WTC11 (cell line): Measurements from ENCODE around the gene SCN4B. TPM values are rescaled to one million over a fixed set of nuclear protein-coding genes. Genes with fewer than 3 reads are reported as not detected.

Experiments
- ATAC-seq: fragments of 200-7000 bp; cut with Tn5 transposase; 2 replicates; pipeline ENCODE4 v1.10.0; 2021; ENCODE audit warnings: mild to moderate bottlenecking, moderate library complexity
- CTCF ChIA-PET: fragments of 300-600 bp; sonication (Branson Sonifier 250); formaldehyde crosslinking; loops from one replicate; lab custom pipeline; 2021; ENCODE audit warnings: antibody characterized with exemption; lab: Charles Lee
- POLR2A ChIA-PET: fragments of 350-600 bp; sonication (Branson Sonifier 250); formaldehyde crosslinking; loops from one replicate; lab custom pipeline; 2021; ENCODE audit warnings: antibody characterized with exemption; lab: Charles Lee
- DNase-seq: peaks from one replicate; pipeline ENCODE4 v3.0.0; 2021; ENCODE audit warnings: low spot score
- H3K27ac Mint-ChIP-seq: 2 replicates; pipeline ENCODE4 v1.8.0; 2021; ENCODE audit warnings: mixed read lengths
- H3K27me3 Mint-ChIP-seq: 2 replicates; pipeline ENCODE4 v1.8.0; 2021; ENCODE audit warnings: low read depth, mild to moderate bottlenecking, moderate library complexity, mixed read lengths
- H3K36me3 Mint-ChIP-seq: 2 replicates; pipeline ENCODE4 v1.8.0; 2021; ENCODE audit warnings: mixed read lengths
- H3K4me1 Mint-ChIP-seq: 2 replicates; pipeline ENCODE4 v1.8.0; 2022; ENCODE audit warnings: mixed read lengths
- H3K4me3 Mint-ChIP-seq: 2 replicates; pipeline ENCODE4 v1.8.0; 2021; ENCODE audit warnings: mild to moderate bottlenecking, moderate library complexity, mixed read lengths
- H3K9me3 Mint-ChIP-seq: 2 replicates; pipeline ENCODE4 v1.8.0; 2021; ENCODE audit warnings: mixed read lengths
- ATF1 ChIP-seq: sonication (generic); formaldehyde crosslinking; IDR thresholded peaks from 2 replicates; pipeline ENCODE4 v1.8.1; 2023; ENCODE audit warnings: mild to moderate bottlenecking, moderate library complexity, missing genetic modification reagents
- E2F1 ChIP-seq: sonication (generic); formaldehyde crosslinking; IDR thresholded peaks from 2 replicates; pipeline ENCODE4 v1.8.0; 2022; ENCODE audit warnings: mild to moderate bottlenecking, missing genetic modification reagents
- ESRRA ChIP-seq: sonication (generic); formaldehyde crosslinking; IDR thresholded peaks from 2 replicates; pipeline ENCODE4 v1.8.1; 2022; ENCODE audit warnings: mild to moderate bottlenecking, missing genetic modification reagents, borderline replicate concordance
- GABPB1 ChIP-seq: sonication (generic); formaldehyde crosslinking; IDR thresholded peaks from 2 replicates; pipeline ENCODE4 v1.8.1; 2023; ENCODE audit warnings: mild to moderate bottlenecking, missing genetic modification reagents
- JAZF1 ChIP-seq: fragments of 250-450 bp; sonication (Bioruptor Pico); IDR thresholded peaks from 2 replicates; pipeline ENCODE4 v1.9.0; 2021; ENCODE audit warnings: moderate library complexity, mild to moderate bottlenecking, inconsistent platforms
- KAT7 ChIP-seq: sonication (generic); formaldehyde crosslinking; IDR thresholded peaks from 2 replicates; pipeline ENCODE4 v1.8.1; 2023; ENCODE audit warnings: missing genetic modification reagents, mild to moderate bottlenecking, borderline replicate concordance
- MAX ChIP-seq: sonication (generic); formaldehyde crosslinking; IDR thresholded peaks from 2 replicates; pipeline ENCODE4 v1.8.0; 2022; ENCODE audit warnings: mild to moderate bottlenecking, missing genetic modification reagents
- MLX ChIP-seq: sonication (generic); formaldehyde crosslinking; IDR thresholded peaks from 2 replicates; pipeline ENCODE4 v1.8.1; 2023; ENCODE audit warnings: mild to moderate bottlenecking, missing genetic modification reagents, moderate library complexity
- RELA ChIP-seq: sonication (generic); formaldehyde crosslinking; IDR thresholded peaks from 2 replicates; pipeline ENCODE4 v1.8.1; 2022; ENCODE audit warnings: missing genetic modification reagents, mild to moderate bottlenecking, borderline replicate concordance
- USF1 ChIP-seq: sonication (generic); formaldehyde crosslinking; IDR thresholded peaks from 2 replicates; pipeline ENCODE4 v1.8.0; 2022; ENCODE audit warnings: mild to moderate bottlenecking, missing genetic modification reagents
- ZBTB21 ChIP-seq: sonication (generic); formaldehyde crosslinking; IDR thresholded peaks from 2 replicates; pipeline ENCODE4 v1.8.1; 2023; ENCODE audit warnings: mild to moderate bottlenecking, missing genetic modification reagents, borderline replicate concordance
- ZNF263 ChIP-seq: sonication (generic); formaldehyde crosslinking; IDR thresholded peaks from 2 replicates; pipeline ENCODE4 v1.8.1; 2022; ENCODE audit warnings: low read depth, mild to moderate bottlenecking, moderate library complexity, missing genetic modification reagents
- ZNF317 ChIP-seq: sonication (generic); formaldehyde crosslinking; IDR thresholded peaks from 2 replicates; pipeline ENCODE4 v1.8.1; 2023; ENCODE audit warnings: low read depth, mild to moderate bottlenecking, moderate library complexity, missing genetic modification reagents, borderline replicate concordance
- ZNF416 ChIP-seq: fragments of 250-450 bp; sonication (Bioruptor Pico); IDR thresholded peaks from 2 replicates; pipeline ENCODE4 v1.9.0; 2021; ENCODE audit warnings: mild to moderate bottlenecking, inconsistent platforms
- ZNF671 ChIP-seq: fragments of 250-450 bp; sonication (Bioruptor Pico); IDR thresholded peaks from 2 replicates; pipeline ENCODE4 v1.8.0; 2021; ENCODE audit warnings: mild to moderate bottlenecking
- total RNA-seq: library from RNA; stranded (reverse); gene quantifications from 3 replicates; pipeline ENCODE4 v1.2.3, GENCODE V29; 2021
- TF ChIP-seq, protein P1 (sequence below): fragments of 250-450 bp; sonication (Bioruptor Pico); IDR thresholded peaks from 2 replicates; pipeline ENCODE4 v1.8.0; 2021; ENCODE audit warnings: mild to moderate bottlenecking
- TF ChIP-seq, protein P2 (sequence below): fragments of 250-450 bp; sonication (Bioruptor Pico); IDR thresholded peaks from 2 replicates; pipeline ENCODE4 v2.1.2; 2022; ENCODE audit warnings: mild to moderate bottlenecking, moderate library complexity
- TF ChIP-seq, protein P3 (sequence below): fragments of 250-450 bp; sonication (Bioruptor Pico); IDR thresholded peaks from 2 replicates; pipeline ENCODE4 v1.9.0; 2021; ENCODE audit warnings: mild to moderate bottlenecking

SCN4B gene
- total RNA-seq, 1 experiment from 2014 or later = 4.4 TPM

- Mint-ChIP-seq H3K27me3 (peaks cover 43% of the 10 kb centered on the region), H3K9me3 (no peaks in the 10 kb centered on the region)
- no peak for ATAC-seq
Measured at GRCh38 chr11:118142809-118143208, 9.8 kb downstream of the SCN4B start.

DNA sequence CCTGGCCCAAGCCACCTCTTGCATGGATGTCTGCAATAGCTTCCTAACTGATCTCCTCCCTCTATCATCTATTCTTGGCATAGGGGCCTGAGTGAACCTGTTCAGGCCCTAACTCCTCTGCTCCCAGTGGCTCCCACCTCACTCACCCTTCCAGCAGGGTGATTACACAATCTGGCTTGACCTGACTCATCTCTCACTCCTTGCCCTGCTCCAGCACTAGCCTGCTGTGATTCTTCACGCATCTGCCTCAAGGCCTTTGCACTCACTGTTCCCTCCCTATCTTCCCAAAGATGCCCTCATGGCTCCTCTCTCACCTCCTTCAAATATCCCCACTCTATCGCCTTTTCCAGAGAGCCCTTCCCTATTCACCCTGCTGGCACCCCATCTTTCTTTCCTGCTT is 10.5 kb downstream of the SCN4B start:
- Mint-ChIP-seq H3K27me3 (peaks cover 36% of the 10 kb centered on the region), H3K4me3 (no peak overlapping the region), H3K9me3 (no peaks in the 10 kb centered on the region), H3K36me3 (no peaks in the 10 kb centered on the region), H3K27ac (no peak overlapping the region), H3K4me1 (peaks cover 12% of the 10 kb centered on the region)
- DNase-seq (no peak), ATAC-seq (no peak)
- TF ChIP-seq ZNF317 = no peak
- no peak for TF ChIP-seq GABPB1
- no peak for TF ChIP-seq MAX (CRISPR knock-in tag)
- no peak for TF ChIP-seq KAT7
- TF ChIP-seq ESRRA = no peak
- no peak for TF ChIP-seq ZNF416
- no peak for TF ChIP-seq ATF1 (CRISPR knock-in tag)
- TF ChIP-seq MLX (CRISPR knock-in tag) = no peak
- ChIA-PET POLR2A (no interaction called here), CTCF (interaction anchor here (9.0 kb wide), 1 partner anchor 29 kb away, joined by 153 read pairs; no protein-coding TSS in a partner anchor)

More at GRCh38 chr11:118142809-118143208, 9.8 kb downstream of the SCN4B start:
- no peak for DNase-seq
- no peak overlapping the region for H3K27ac Mint-ChIP-seq
- peak overlapping the region; percentile 37 for H3K4me3 Mint-ChIP-seq
- H3K4me1 Mint-ChIP-seq = peaks cover 19% of the 10 kb centered on the region
- CTCF ChIA-PET = interaction anchor here (1.1 to 9.0 kb wide), 3 partner anchors 13 to 38 kb away, joined by 3 to 153 read pairs (median 11); no protein-coding TSS in a partner anchor
- POLR2A ChIA-PET = no interaction called here
- TF ChIP-seq JAZF1 (CRISPR knock-in tag) (no peak), KAT7 (no peak), ZNF263 (CRISPR knock-in tag) (no peak)
- TF ChIP-seq, protein P1, sequence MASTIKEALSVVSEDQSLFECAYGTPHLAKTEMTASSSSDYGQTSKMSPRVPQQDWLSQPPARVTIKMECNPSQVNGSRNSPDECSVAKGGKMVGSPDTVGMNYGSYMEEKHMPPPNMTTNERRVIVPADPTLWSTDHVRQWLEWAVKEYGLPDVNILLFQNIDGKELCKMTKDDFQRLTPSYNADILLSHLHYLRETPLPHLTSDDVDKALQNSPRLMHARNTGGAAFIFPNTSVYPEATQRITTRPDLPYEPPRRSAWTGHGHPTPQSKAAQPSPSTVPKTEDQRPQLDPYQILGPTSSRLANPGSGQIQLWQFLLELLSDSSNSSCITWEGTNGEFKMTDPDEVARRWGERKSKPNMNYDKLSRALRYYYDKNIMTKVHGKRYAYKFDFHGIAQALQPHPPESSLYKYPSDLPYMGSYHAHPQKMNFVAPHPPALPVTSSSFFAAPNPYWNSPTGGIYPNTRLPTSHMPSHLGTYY (CRISPR knock-in tag) = no peak
- H3K36me3 Mint-ChIP-seq = no peaks in the 10 kb centered on the region

- Mint-ChIP-seq H3K27ac (no peak overlapping the region), H3K9me3 (no peaks in the 10 kb centered on the region), H3K27me3 (peaks cover 18% of the 10 kb centered on the region), H3K36me3 (no peaks in the 10 kb centered on the region), H3K4me3 (no peak overlapping the region), H3K4me1 (peaks cover 9% of the 10 kb centered on the region)
- TF ChIP-seq ZBTB21 (CRISPR knock-in tag) (no peak), KAT7 (no peak), RELA (CRISPR knock-in tag) (no peak)
- TF ChIP-seq, protein P2, sequence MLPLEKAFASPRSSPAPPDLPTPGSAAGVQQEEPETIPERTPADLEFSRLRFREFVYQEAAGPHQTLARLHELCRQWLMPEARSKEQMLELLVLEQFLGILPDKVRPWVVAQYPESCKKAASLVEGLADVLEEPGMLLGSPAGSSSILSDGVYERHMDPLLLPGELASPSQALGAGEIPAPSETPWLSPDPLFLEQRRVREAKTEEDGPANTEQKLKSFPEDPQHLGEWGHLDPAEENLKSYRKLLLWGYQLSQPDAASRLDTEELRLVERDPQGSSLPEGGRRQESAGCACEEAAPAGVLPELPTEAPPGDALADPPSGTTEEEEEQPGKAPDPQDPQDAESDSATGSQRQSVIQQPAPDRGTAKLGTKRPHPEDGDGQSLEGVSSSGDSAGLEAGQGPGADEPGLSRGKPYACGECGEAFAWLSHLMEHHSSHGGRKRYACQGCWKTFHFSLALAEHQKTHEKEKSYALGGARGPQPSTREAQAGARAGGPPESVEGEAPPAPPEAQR (CRISPR knock-in tag) = no peak
- POLR2A ChIA-PET = interaction anchor here (0.6 kb wide), 1 partner anchor 546 kb away, joined by 3 read pairs; no protein-coding TSS in a partner anchor
- ATAC-seq (no peak), DNase-seq (no peak)
- CTCF ChIA-PET = interaction anchor here (1.0 to 1.6 kb wide), 6 partner anchors 32 to 332 kb away, joined by 3 to 6 read pairs (median 4); no protein-coding TSS in a partner anchor
Measured at GRCh38 chr11:118139578-118139977, 13.0 kb downstream of the SCN4B start.

- Mint-ChIP-seq H3K9me3 (no peaks in the 10 kb centered on the region), H3K4me3 (no peak overlapping the region), H3K27ac (no peak overlapping the region), H3K27me3 (peaks cover 11% of the 10 kb centered on the region), H3K36me3 (no peaks in the 10 kb centered on the region), H3K4me1 (peaks cover 9% of the 10 kb centered on the region)
- ATAC-seq (peak; percentile 68), DNase-seq (no peak)
- ChIA-PET POLR2A (interaction anchor here (0.6 kb wide), 1 partner anchor 545 kb away, joined by 3 read pairs; no protein-coding TSS in a partner anchor), CTCF (interaction anchor here (1.0 to 1.6 kb wide), 4 partner anchors 59 to 331 kb away, joined by 3 to 4 read pairs (median 4); no protein-coding TSS in a partner anchor)
- TF ChIP-seq ZNF671 (no peak), E2F1 (no peak), USF1 (CRISPR knock-in tag) (no peak), ZBTB21 (CRISPR knock-in tag) (no peak)
- TF ChIP-seq, protein P3, sequence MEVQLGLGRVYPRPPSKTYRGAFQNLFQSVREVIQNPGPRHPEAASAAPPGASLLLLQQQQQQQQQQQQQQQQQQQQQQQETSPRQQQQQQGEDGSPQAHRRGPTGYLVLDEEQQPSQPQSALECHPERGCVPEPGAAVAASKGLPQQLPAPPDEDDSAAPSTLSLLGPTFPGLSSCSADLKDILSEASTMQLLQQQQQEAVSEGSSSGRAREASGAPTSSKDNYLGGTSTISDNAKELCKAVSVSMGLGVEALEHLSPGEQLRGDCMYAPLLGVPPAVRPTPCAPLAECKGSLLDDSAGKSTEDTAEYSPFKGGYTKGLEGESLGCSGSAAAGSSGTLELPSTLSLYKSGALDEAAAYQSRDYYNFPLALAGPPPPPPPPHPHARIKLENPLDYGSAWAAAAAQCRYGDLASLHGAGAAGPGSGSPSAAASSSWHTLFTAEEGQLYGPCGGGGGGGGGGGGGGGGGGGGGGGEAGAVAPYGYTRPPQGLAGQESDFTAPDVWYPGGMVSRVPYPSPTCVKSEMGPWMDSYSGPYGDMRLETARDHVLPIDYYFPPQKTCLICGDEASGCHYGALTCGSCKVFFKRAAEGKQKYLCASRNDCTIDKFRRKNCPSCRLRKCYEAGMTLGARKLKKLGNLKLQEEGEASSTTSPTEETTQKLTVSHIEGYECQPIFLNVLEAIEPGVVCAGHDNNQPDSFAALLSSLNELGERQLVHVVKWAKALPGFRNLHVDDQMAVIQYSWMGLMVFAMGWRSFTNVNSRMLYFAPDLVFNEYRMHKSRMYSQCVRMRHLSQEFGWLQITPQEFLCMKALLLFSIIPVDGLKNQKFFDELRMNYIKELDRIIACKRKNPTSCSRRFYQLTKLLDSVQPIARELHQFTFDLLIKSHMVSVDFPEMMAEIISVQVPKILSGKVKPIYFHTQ = no peak
Measured at GRCh38 chr11:118138839-118139420, 13.7 kb downstream of the SCN4B start.
